Chondrocyte (in vitro differentiated cells): ENCODE measurements around the gene DGCR2. TPM values are rescaled to one million over a fixed set of nuclear protein-coding genes. Genes with fewer than 3 reads are reported as not detected.

Experiments used
- DNase-seq: peaks from one replicate; pipeline ENCODE4 v3.0.0; 2021; ENCODE audit warnings: mixed read lengths, low spot score
- H3K27ac Mint-ChIP-seq: one replicate; pipeline ENCODE4 v1.8.0; 2021; ENCODE audit warnings: mild to moderate bottlenecking, moderate library complexity, mixed read lengths; ENCODE audit not compliant: unreplicated experiment
- H3K27me3 Mint-ChIP-seq: 2 replicates; pipeline ENCODE4 v1.8.0; 2021; ENCODE audit warnings: low read depth, mixed read lengths
- H3K36me3 Mint-ChIP-seq: 2 replicates; pipeline ENCODE4 v1.8.0; 2021; ENCODE audit warnings: low read depth, mixed read lengths
- H3K4me1 Mint-ChIP-seq: 2 replicates; pipeline ENCODE4 v1.8.0; 2021; ENCODE audit warnings: low read depth, mild to moderate bottlenecking, mixed read lengths
- H3K4me3 Mint-ChIP-seq: one replicate; pipeline ENCODE4 v1.8.0; 2021; ENCODE audit warnings: mild to moderate bottlenecking, moderate library complexity, mixed read lengths; ENCODE audit not compliant: unreplicated experiment
- H3K9me3 Mint-ChIP-seq: 2 replicates; pipeline ENCODE4 v1.8.0; 2021; ENCODE audit warnings: low read depth, mixed read lengths
- total RNA-seq: library from RNA; stranded (reverse); gene quantifications from 3 replicates; pipeline ENCODE4 v1.2.1, GENCODE V29; 2021
- TF ChIP-seq, protein P1 (sequence below): fragments of 200-600 bp; sonication (generic); IDR thresholded peaks from 2 replicates; pipeline ENCODE4 v1.5.0; 2021; ENCODE audit warnings: antibody characterized with exemption, mild to moderate bottlenecking, moderate library complexity

DGCR2 gene
- total RNA-seq, 1 donor from 2014 or later = 45.8 TPM

- Mint-ChIP-seq H3K27ac (no peak overlapping the region), H3K9me3 (no peaks in the 10 kb centered on the region), H3K4me3 (no peak overlapping the region), H3K27me3 (peaks cover 30% of the 10 kb centered on the region), H3K36me3 (no peaks in the 10 kb centered on the region), H3K4me1 (no peaks in the 10 kb centered on the region)
- TF ChIP-seq, protein P1, sequence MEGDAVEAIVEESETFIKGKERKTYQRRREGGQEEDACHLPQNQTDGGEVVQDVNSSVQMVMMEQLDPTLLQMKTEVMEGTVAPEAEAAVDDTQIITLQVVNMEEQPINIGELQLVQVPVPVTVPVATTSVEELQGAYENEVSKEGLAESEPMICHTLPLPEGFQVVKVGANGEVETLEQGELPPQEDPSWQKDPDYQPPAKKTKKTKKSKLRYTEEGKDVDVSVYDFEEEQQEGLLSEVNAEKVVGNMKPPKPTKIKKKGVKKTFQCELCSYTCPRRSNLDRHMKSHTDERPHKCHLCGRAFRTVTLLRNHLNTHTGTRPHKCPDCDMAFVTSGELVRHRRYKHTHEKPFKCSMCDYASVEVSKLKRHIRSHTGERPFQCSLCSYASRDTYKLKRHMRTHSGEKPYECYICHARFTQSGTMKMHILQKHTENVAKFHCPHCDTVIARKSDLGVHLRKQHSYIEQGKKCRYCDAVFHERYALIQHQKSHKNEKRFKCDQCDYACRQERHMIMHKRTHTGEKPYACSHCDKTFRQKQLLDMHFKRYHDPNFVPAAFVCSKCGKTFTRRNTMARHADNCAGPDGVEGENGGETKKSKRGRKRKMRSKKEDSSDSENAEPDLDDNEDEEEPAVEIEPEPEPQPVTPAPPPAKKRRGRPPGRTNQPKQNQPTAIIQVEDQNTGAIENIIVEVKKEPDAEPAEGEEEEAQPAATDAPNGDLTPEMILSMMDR = no peak
- DNase-seq = no peak
Measured at GRCh38 chr22:18995327-18995711, 126.9 kb downstream of the DGCR2 start.

DNA sequence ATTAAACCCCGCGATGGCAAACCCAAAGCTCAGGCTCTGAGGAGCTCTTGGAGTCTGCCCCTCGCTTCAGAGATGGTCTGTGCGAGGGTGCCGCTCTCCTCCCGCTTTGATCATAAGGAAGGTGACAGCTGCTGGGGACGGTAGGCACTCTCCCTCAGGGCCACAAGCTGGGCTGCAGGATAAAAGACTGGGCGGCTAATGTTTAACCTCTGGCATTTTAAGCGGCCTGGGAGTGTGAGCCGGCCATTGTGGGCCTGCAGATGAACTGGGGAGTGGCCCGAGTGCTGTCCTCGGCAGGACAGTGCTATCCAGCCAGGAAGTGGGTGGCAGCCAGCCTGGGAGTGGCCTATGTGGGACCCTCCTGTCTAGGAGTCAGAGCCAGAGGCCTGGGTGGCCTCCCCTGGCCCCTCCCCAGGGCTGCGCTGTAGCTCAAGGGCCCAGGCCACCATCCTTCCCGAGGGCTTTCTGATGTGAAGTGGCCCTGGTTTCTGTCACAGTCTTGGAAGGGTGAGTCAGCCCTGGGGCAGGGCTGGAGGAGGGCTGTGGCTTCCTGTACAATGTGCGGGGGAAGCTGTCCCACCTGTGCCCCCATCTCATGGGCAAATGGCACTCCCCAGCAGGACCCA lies 127.4 kb downstream of the DGCR2 start:
- Mint-ChIP-seq H3K27ac (no peak overlapping the region), H3K9me3 (no peaks in the 10 kb centered on the region), H3K27me3 (peaks cover 30% of the 10 kb centered on the region), H3K4me1 (no peaks in the 10 kb centered on the region), H3K4me3 (no peak overlapping the region), H3K36me3 (no peaks in the 10 kb centered on the region)
- TF ChIP-seq, protein P1 = no peak
- DNase-seq = no peak

DNA sequence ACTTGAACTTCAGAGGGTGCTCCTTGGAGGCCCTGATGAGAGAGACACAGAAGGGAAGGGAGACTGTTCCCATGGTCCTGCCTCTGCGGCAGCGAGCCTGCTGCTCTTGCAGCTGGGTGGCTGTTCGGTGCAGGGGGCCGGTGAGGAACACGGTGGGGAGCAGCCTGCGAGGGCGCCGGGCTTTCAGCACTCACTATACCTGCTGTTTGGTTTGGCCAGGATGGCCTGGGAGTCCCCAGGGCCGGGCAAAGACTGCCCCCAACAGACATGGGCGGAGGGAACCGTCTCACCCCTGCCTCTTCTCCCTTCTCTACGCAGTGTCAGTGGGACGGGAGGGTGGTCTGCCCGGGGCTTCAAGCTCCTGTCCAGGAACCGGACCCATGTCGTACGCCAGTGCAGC lies 128.2 kb downstream of the DGCR2 start:
- H3K27ac Mint-ChIP-seq = no peak overlapping the region
- no peak for DNase-seq
- no peak overlapping the region for H3K4me3 Mint-ChIP-seq
- peaks cover 29% of the 10 kb centered on the region for H3K27me3 Mint-ChIP-seq
- TF ChIP-seq, protein P1 = no peak
- H3K36me3 Mint-ChIP-seq = no peaks in the 10 kb centered on the region
- no peaks in the 10 kb centered on the region for H3K4me1 Mint-ChIP-seq
- H3K9me3 Mint-ChIP-seq = no peaks in the 10 kb centered on the region

- peaks cover 24% of the 10 kb centered on the region for H3K27me3 Mint-ChIP-seq
- no peaks in the 10 kb centered on the region for H3K36me3 Mint-ChIP-seq
- H3K4me3 Mint-ChIP-seq = no peak overlapping the region
- H3K9me3 Mint-ChIP-seq = no peaks in the 10 kb centered on the region
- no peak for DNase-seq
- no peaks in the 10 kb centered on the region for H3K4me1 Mint-ChIP-seq
- TF ChIP-seq, protein P1 = no peak
- no peak overlapping the region for H3K27ac Mint-ChIP-seq
Measured at GRCh38 chr22:18992543-18993198, 129.5 kb downstream of the DGCR2 start.

DNA sequence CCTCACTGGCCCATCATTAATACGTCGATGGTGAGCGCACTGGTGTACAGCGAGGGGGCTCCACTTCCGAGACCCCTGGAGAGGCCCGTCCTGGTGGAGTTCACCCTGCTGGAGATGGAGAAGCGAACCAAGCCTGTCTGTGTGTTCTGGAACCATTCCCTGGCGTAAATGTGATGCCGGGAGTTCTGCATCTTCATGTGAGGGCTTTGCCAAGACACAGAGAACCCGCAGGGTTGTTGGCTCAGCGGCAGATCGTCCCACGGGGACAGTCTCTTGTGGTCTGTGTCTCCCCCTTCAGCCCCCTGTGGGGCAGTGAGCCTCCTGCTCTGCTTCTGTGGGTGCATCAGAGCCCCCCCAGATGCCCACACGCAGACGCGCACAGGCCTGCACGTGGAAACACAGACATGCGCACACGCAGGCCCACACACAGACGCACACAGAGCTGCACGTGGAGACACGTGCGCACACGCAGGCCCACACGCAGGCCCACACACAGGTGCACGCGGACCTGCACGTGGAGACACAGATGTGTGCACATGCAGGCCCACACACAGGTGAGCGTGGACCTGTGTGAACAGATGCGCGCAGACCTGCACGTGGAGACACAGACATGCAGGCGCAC lies 130.3 kb downstream of the DGCR2 start:
- TF ChIP-seq, protein P1 = no peak
- Mint-ChIP-seq H3K27ac (no peak overlapping the region), H3K36me3 (no peaks in the 10 kb centered on the region), H3K27me3 (peaks cover 18% of the 10 kb centered on the region), H3K9me3 (no peaks in the 10 kb centered on the region), H3K4me3 (no peak overlapping the region), H3K4me1 (no peaks in the 10 kb centered on the region)
- DNase-seq = peak; percentile 44
